GM12874 (cell line): ENCODE results near the gene OPRL1.

Source experiments
- CTCF ChIP-seq: IDR thresholded peaks from 2 replicates; pipeline ENCODE4 v1.5.1; 2011; ENCODE audit warnings: low read depth, mild to moderate bottlenecking, control low read depth, low read length, moderate library complexity; ENCODE audit not compliant: insufficient read depth

OPRL1 gene

GRCh38 chr20:64062596-64063388 lies 17.1 kb upstream of the OPRL1 start, which contains the start of gene TCEA2:
TSS of gene TCEA2 (plus strand) at chr20:64063198. CDS start at chr20:64063313, 115 bp downstream.
- TF ChIP-seq CTCF, result no peak

- no peak for TF ChIP-seq CTCF
Observed at GRCh38 chr20:64063389-64064144, 16.3 kb upstream of the OPRL1 start.

- TF ChIP-seq CTCF, result no peak
Observed at GRCh38 chr20:64064145-64064698, 15.7 kb upstream of the OPRL1 start.

GRCh38 chr20:64065062-64065973 lies 14.6 kb upstream of the OPRL1 start:
- TF ChIP-seq CTCF, result no peak

- no peak for TF ChIP-seq CTCF
Observed at GRCh38 chr20:64065974-64066343, 13.9 kb upstream of the OPRL1 start.

DNA sequence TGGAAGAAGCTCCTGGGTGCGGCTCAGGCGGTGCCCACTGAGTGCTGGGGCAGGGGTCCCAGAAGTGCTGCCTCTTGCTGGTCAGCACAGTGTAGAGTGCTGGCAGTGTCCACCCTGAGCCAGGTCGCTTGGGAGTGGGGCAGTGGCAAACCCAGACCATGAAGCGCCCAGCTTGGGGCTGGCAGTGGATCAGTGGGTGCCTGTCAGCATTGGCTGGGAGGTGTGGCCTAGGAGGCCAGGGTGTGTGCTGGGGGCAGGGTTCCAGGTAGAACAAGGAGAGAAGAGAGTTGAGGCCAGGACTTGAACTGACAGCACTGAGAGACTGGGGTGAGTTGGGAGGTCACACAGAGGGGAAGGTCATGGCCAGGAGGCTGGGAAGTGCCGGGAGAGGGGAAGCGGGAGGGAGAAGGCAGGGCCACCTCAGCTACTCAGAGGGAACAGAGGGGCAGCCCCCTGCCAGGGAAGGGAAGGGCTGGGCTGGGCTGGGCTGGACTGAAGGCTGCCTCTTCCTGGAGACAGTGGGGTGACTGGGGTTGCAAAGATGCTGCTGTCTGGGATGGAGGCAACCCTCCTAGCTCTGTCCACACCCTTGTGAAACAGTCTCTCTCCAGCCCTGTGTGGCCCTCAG lies 12.8 kb upstream of the OPRL1 start:
- no peak for TF ChIP-seq CTCF
